ENCODE results near the gene KREMEN2.
"Not testable (repeated sequence)": the region's sequence is repeated elsewhere in the genome, so short reads cannot be mapped to it uniquely, and the experiment has no call there.

Gene KREMEN2

GRCh38 chr16:2963723-2964474, at the start of gene KREMEN2:
Gene KREMEN2 (plus strand): TSS chr16:2964275. CDS start chr16:2964521, 246 bp downstream.
- DNase-seq (ENCODE audit: low spot score) = no peak

GRCh38 chr16:2915196-2915929, 48.7 kb upstream of the KREMEN2 start:
- DNase-seq (ENCODE audit: low spot score) = no peak

- peak; percentile 55 for DNase-seq (ENCODE audit: low spot score)
Measured at GRCh38 chr16:2919511-2920255, 44.4 kb upstream of the KREMEN2 start.

- no peak for DNase-seq (ENCODE audit: low spot score)
Measured at GRCh38 chr16:2923481-2923880, 40.6 kb upstream of the KREMEN2 start.

GRCh38 chr16:2924901-2925755, 38.9 kb upstream of the KREMEN2 start:
- no peak for DNase-seq (ENCODE audit: low spot score)

- DNase-seq (ENCODE audit: low spot score) = no peak
Measured at GRCh38 chr16:2925951-2926649, 38.0 kb upstream of the KREMEN2 start.

GRCh38 chr16:2926650-2926999, 37.5 kb upstream of the KREMEN2 start:
- DNase-seq (ENCODE audit: low spot score) = no peak

- peak; percentile 85 for DNase-seq (ENCODE audit: low spot score)
Measured at GRCh38 chr16:2927010-2927646, 36.9 kb upstream of the KREMEN2 start.

GRCh38 chr16:2928151-2928550, 35.9 kb upstream of the KREMEN2 start:
- DNase-seq (ENCODE audit: low spot score) = not testable (repeated sequence)

- no peak for DNase-seq (ENCODE audit: low spot score)
Measured at GRCh38 chr16:2928796-2929195, 35.3 kb upstream of the KREMEN2 start.

GRCh38 chr16:2929693-2930092, 34.4 kb upstream of the KREMEN2 start:
- no peak for DNase-seq (ENCODE audit: low spot score)

- DNase-seq (ENCODE audit: low spot score) = no peak
Measured at GRCh38 chr16:2930236-2930635, 33.8 kb upstream of the KREMEN2 start.

GRCh38 chr16:2931231-2931914, 32.7 kb upstream of the KREMEN2 start:
- not testable (repeated sequence) for DNase-seq (ENCODE audit: low spot score)

- DNase-seq (ENCODE audit: low spot score) = no peak
Measured at GRCh38 chr16:2933136-2933535, 30.9 kb upstream of the KREMEN2 start.

- DNase-seq (ENCODE audit: low spot score) = no peak
Measured at GRCh38 chr16:2933701-2934100, 30.4 kb upstream of the KREMEN2 start.

- DNase-seq (ENCODE audit: low spot score) = no peak
Measured at GRCh38 chr16:2934450-2934849, 29.6 kb upstream of the KREMEN2 start.

- DNase-seq (ENCODE audit: low spot score) = no peak
Measured at GRCh38 chr16:2936436-2937011, 27.6 kb upstream of the KREMEN2 start.

GRCh38 chr16:2937170-2937569, 26.9 kb upstream of the KREMEN2 start:
- no peak for DNase-seq (ENCODE audit: low spot score)

- DNase-seq (ENCODE audit: low spot score) = no peak
Measured at GRCh38 chr16:2938206-2938605, 25.9 kb upstream of the KREMEN2 start.

GRCh38 chr16:2939968-2940367, 24.1 kb upstream of the KREMEN2 start:
- DNase-seq (ENCODE audit: low spot score) = no peak
